IPS-18a (cell line): ENCODE data around the gene GGT1.
"Not testable (repeated sequence)": the region's sequence is repeated elsewhere in the genome, so short reads cannot be mapped to it uniquely, and the experiment has no call there.

Experiments used
- H3K27ac ChIP-seq: one replicate; pipeline ENCODE4 v1.5.1; 2013; ENCODE audit warnings: low read length
- H3K27me3 ChIP-seq: one replicate; pipeline ENCODE4 v1.6.1; 2013; ENCODE audit warnings: mild to moderate bottlenecking, low read length; ENCODE audit not compliant: control insufficient read depth, insufficient read depth
- H3K36me3 ChIP-seq: one replicate; pipeline ENCODE4 v1.6.1; 2013; ENCODE audit warnings: low read depth, low read length; ENCODE audit not compliant: control insufficient read depth
- H3K4me1 ChIP-seq: one replicate; pipeline ENCODE4 v1.6.1; 2013; ENCODE audit warnings: low read depth, low read length; ENCODE audit not compliant: control insufficient read depth
- H3K4me3 ChIP-seq: one replicate; pipeline ENCODE4 v1.5.1; 2013; ENCODE audit warnings: low read length
- H3K9ac ChIP-seq: one replicate; pipeline ENCODE4 v1.6.1; 2013; ENCODE audit warnings: mild to moderate bottlenecking, low read length, moderate library complexity
- H3K9me3 ChIP-seq: one replicate; pipeline ENCODE4 v1.6.1; 2013; ENCODE audit warnings: low read depth, low read length; ENCODE audit not compliant: control insufficient read depth

GGT1 gene

DNA sequence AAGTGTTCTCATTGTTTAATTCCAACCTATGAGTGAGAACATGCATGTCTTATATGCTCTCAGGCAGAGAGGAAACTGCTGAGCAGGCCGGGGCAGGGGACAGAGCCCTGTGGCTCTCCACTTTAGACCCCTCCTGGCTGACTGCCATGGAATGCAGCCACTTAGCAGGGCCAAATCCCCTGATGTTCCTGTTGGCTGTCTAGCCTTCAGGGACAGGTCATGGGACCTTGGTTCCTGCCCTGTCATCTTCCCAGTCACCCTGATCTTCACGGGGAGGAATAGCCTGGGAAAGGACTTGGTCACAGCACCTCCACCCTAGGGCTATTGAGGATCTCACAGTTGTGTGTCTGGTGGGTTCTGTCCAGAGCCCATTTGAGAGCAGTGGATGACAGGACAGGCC, 3.3 kb downstream of the GGT1 start:
- not testable (repeated sequence) for H3K36me3 ChIP-seq, H3K4me1 ChIP-seq, H3K9me3 ChIP-seq, H3K27ac ChIP-seq, H3K27me3 ChIP-seq, H3K4me3 ChIP-seq, H3K9ac ChIP-seq

DNA sequence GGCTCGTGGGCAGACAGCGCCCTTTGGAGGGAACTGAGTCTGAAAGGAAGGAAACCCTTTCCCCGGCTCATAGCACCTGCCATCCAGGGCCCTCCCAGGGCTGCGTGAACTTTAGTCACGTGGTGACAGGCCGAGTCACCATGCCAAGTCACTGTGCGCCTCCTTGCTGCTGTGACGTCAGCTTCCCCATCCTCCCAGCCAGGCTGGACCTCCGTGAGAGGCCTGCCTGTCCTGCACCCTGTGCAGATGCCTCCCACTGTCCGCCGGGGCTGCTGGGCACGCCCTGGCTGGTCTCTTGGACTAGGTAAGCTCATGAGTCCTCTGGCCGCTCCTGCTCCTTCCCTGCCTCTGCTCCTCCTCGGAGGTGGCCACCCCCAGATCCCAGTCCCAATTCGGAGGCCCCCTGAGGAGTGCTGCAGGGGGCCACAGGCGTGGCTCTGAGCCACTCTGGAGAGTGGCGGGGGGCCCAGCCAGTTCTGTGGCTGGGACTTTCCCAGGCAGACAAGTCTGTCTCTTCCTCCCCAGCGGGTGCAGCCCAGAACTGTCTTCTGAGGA, 4.5 kb downstream of the GGT1 start:
- not testable (repeated sequence) for H3K9me3 ChIP-seq, H3K36me3 ChIP-seq, H3K9ac ChIP-seq, H3K27me3 ChIP-seq, H3K4me1 ChIP-seq, H3K27ac ChIP-seq, H3K4me3 ChIP-seq

DNA sequence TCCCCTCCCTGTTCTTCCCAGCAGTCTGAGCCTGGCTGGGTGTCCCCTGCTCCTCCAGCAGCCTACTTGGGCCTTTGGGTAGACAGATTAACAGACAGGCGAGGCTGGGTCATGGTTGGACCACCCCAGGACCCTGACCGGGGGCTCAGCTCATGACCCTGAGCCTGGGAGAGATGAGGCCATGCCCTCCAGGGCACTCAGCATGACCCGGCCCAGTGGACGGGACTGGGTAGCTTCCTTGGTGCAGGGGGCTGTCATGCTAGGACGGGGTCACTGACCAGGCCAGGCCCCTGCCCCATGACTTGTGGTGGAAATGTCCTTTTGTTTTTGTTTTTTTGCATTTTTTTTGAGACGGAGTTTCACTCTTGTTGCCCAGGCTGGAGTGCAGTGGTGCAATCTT, 5.3 kb downstream of the GGT1 start:
- not testable (repeated sequence) for H3K27me3 ChIP-seq, H3K9ac ChIP-seq, H3K4me3 ChIP-seq, H3K9me3 ChIP-seq, H3K36me3 ChIP-seq, H3K4me1 ChIP-seq, H3K27ac ChIP-seq

DNA sequence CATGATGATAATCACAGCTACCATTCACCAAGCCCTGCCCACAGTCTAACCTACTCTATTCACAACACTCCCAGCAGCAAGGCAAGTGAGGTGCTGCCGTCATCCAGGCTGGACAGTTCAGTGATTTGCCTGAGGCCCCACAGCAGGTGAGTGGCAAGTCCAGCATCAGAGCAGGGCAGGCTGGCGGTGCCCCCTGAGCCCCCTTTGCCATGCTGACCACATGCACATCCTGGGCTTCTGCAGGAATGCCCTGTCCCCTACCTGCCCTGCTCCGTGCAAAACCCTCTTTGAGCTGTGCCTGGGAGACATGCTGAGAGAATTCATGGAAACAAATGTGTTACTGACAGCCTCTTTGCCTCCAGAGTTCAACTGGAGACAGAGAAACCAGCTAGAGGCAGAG, 6.9 kb downstream of the GGT1 start:
- H3K4me3 ChIP-seq, H3K27ac ChIP-seq, H3K9me3 ChIP-seq, H3K36me3 ChIP-seq, H3K27me3 ChIP-seq, H3K9ac ChIP-seq, H3K4me1 ChIP-seq: not testable (repeated sequence)

DNA sequence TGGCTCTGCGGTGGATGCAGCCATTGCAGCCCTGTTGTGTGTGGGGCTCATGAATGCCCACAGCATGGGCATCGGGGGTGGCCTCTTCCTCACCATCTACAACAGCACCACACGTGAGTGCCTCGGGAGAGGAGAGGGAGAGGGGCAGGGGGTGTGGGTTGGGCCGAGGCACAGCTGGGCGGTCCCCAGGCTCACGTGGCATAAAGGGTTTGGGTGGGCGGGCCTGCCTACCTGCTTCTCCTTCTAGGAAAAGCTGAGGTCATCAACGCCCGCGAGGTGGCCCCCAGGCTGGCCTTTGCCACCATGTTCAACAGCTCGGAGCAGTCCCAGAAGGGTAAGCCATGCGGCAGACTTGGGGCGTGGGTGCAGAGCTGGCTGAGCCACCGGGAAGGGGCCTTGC, 11.8 kb downstream of the GGT1 start:
- Histone ChIP-seq H3K4me3 (peak overlapping the region; percentile 35), H3K9ac (peak overlapping the region; percentile 39)
- H3K27ac ChIP-seq, H3K9me3 ChIP-seq, H3K27me3 ChIP-seq, H3K36me3 ChIP-seq, H3K4me1 ChIP-seq: not testable (repeated sequence)

DNA sequence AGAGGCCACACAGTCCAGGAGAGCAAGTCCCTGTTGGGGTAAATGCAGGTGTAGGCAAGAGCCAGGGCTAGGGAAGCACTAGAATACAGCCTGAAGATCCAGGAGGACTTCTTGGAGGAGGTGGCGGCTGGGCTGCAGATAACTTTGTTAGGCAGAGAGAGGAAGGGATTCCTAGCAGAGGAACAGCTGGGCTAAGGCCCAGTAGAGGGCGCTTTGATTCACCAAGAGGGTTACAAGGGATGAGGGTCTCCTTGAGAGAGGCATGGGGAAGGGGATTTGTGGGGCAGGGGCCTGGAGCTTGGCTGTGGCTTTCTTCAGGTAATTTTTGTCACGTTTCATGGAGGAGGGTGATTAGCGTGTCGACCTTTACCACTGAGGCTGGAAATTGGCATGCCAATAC, 18.3 kb downstream of the GGT1 start:
- not testable (repeated sequence) for H3K36me3 ChIP-seq, H3K4me1 ChIP-seq, H3K27me3 ChIP-seq, H3K9ac ChIP-seq, H3K4me3 ChIP-seq, H3K27ac ChIP-seq, H3K9me3 ChIP-seq

DNA sequence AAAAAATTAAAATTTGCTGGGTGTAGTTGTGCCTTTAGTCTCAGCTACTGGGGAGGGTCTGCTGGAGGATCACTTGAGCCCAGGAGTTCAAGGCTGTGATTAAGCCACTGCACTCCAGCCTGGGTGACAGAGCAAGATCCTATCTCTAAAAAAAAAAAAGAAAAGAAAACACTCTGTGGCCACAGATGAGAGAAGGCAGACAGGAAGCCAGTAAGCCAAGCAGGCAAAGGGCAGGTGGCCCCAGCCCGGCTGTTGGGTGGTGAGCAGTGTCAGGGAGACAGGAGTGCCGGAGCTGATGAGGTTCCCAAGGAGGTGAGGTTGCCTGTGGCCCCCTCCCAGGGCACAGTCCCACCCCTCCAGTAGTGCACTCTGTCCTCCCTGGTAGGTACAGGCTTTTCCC, 19.6 kb downstream of the GGT1 start:
- H3K27ac ChIP-seq, H3K27me3 ChIP-seq, H3K9me3 ChIP-seq, H3K36me3 ChIP-seq, H3K4me1 ChIP-seq, H3K9ac ChIP-seq, H3K4me3 ChIP-seq: not testable (repeated sequence)

DNA sequence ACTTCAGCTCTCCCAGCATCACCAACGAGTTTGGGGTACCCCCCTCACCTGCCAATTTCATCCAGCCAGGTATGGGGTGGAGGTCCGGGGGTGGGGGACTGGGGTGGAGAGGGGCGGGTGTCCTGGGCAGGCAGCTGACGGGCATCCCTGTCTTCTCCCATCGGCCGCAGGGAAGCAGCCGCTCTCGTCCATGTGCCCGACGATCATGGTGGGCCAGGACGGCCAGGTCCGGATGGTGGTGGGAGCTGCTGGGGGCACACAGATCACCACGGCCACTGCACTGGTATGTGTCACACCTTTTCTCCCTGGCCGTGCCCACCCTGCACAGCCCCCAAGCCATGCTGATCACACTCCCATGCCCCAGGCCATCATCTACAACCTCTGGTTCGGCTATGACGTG, 24.9 kb downstream of the GGT1 start:
- H3K27me3 ChIP-seq, H3K4me3 ChIP-seq, H3K9ac ChIP-seq, H3K36me3 ChIP-seq, H3K9me3 ChIP-seq, H3K27ac ChIP-seq, H3K4me1 ChIP-seq: not testable (repeated sequence)

DNA sequence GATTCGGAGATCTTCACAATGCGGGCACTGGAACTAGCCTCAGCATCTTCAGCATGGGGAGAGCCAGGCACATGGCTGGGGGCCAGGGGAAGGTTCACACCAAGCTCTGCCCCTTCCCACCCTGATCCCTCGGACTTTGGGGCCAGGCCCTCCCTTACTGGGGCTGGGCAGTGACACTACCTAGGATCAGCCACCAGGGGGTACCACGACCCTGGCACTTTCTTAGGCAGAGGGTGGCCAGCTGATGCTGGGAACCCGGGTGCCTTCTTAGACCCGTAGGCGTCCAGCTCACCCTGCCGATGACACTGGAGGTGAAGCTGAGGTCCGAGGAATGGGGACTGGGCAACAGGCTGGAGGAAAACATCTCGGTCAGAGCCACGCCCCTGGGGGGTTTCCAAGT, 26.1 kb downstream of the GGT1 start:
- not testable (repeated sequence) for H3K9me3 ChIP-seq, H3K27ac ChIP-seq, H3K9ac ChIP-seq, H3K4me3 ChIP-seq, H3K4me1 ChIP-seq, H3K27me3 ChIP-seq, H3K36me3 ChIP-seq

DNA sequence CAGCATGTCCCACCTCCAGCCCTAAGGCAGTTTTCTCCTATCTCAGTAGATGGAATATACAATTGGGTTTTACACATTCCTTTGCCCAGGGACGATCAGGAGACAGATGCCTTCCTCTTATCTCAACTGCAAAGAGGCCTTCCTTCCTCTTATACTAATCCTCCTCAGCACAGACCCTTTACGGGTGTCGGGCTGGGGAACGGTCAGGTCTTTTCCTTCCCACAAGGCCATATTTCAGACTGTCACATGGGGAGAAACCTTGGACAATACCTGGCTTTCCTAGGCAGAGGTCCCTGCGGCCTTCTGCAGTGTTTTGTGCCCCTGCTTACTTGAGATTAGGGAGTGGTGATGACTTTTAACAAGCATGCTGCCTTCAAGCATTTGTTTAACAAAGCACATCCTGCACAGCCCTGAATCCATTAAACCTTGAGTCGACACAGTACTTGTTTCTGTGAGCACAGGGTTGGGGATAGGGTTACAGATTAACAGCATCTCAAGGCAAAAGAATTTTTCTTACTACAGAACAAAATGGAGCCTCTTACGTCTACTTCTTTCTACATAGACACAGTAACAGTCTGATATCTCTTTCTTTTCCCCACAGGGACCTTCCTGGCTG, 27.9 kb downstream of the GGT1 start:
- H3K9me3 ChIP-seq, H3K4me1 ChIP-seq, H3K36me3 ChIP-seq, H3K4me3 ChIP-seq, H3K27ac ChIP-seq, H3K9ac ChIP-seq, H3K27me3 ChIP-seq: not testable (repeated sequence)

DNA sequence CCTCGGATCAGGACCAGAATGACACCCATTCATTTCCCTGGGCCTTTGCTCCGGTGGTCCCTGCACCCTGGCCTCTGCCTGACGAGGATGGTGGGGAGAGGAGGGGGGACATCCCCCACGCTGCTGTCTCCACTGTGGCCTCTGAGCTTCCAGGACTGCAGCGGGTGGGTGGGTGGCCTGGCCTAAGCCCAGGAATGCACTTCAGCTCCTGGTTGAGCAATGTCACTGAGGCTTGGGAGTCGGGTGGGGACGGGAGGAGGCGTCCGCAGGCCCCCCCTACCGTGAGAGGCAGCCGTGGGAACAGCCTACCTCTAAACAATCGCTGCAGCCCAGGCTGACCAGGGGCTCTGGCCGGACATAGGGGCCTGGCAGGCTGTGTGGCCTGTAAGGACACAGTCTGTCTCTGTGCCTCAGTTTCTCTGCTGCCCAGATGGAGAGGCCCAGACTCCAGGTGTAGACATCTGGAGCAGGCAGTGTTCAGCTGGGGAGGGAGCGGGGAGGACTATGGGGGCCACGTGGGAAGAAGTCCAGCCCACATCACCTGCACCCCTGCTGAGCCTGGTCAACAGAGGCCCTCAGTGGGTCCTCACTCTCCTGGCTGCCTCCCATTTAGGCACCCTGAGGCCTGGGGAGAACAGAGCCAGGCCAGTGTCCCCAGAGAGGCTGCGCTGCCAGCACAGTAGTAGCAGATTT, 28.6 kb downstream of the GGT1 start:
- H3K4me1 ChIP-seq, H3K9me3 ChIP-seq, H3K9ac ChIP-seq, H3K27me3 ChIP-seq, H3K4me3 ChIP-seq, H3K36me3 ChIP-seq, H3K27ac ChIP-seq: not testable (repeated sequence)

DNA sequence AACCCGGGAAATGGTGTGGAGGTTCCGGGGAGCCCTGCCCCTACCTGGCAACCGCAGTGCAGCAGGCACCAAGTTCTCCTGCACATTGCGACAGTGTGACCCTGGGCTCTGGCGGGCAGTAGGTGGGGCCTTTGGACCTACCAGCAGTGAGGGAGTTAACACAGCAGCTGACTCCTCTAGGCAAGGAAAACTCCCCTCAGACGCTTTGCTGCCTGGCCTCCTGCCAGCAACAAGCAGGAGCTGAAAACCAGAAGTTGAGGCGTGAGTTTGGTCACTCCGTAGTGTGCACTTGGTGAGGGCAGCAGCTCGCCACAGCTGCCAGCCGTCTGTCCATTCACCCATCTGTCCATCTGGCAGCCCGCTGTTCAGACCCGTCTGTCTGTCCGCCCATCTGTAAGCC, 29.6 kb downstream of the GGT1 start:
- H3K27me3 ChIP-seq, H3K9ac ChIP-seq, H3K36me3 ChIP-seq, H3K4me3 ChIP-seq, H3K4me1 ChIP-seq, H3K9me3 ChIP-seq, H3K27ac ChIP-seq: not testable (repeated sequence)
